ENCODE measurements around the gene SCGB1C2. TPM values are rescaled to one million over a fixed set of nuclear protein-coding genes. Genes with fewer than 3 reads are reported as not detected.

SCGB1C2 gene
- total and polyA plus RNA-seq, 2 donors: not detected

DNA sequence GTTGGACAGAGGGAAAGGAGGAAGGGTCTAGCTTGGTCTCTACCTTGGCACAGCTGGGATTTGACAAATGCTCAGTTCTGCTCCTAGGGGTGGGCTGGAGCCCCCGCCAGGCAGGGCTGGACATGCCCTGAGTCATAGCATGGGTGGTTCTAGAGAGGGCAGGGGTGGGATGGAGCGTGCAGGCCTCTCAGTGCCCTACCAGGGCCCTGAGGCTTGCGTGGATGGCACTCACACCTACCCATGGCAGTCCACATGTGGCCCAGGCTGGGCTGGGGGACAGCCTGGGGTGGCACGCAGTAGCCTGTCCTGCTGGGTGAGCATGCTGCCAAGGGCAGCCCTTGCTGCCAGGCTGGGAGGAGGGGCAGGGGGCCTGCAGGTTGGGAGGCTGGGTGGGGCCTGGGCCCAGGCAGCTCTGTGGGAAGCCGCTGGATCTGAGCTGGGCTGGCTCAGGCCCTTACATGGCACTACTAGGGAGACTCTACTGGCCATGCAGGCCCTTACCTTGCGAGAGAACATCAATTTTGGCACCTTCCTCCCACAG, 32.8 kb downstream of the SCGB1C2 start:
- no peak overlapping the region for H3K27ac ChIP-seq (ENCODE audit: low read depth)
- no peak for DNase-seq (ENCODE audit: extremely low spot score)
- H3K36me3 ChIP-seq (ENCODE audit: insufficient read depth): no peaks in the 10 kb centered on the region
- over 99% methylated on average over 6 of the region's 6 CpGs for WGBS
- no peak overlapping the region for H3K4me3 ChIP-seq (ENCODE audit: low read depth, low read length)
- H3K4me1 ChIP-seq (ENCODE audit: insufficient read depth): no peaks in the 10 kb centered on the region

DNA sequence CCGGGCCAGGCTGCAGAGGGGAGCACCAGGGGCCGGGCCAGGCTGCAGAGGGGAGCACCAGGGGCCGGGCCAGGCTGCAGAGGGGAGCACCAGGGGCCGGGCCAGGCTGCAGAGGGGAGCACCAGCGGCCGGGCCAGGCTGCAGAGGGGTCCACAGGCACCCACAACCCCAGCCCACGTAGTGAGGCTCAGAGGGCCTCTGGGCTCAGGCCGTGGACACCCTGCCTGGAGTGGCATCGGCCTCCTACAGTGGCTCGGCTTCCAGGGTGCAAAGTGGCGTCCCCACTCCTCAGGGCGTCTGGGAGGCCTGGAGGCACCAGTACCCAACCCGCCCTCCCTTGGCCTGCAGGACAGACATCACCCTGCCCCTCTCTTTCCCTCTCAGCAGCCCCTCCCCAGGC, 34.5 kb downstream of the SCGB1C2 start:
- no peak for DNase-seq (ENCODE audit: extremely low spot score)
- Histone ChIP-seq H3K36me3 (ENCODE audit: insufficient read depth) (no peaks in the 10 kb centered on the region), H3K4me3 (ENCODE audit: low read depth, low read length) (no peak overlapping the region), H3K4me1 (ENCODE audit: insufficient read depth) (no peaks in the 10 kb centered on the region), H3K27ac (ENCODE audit: low read depth) (no peak overlapping the region)
- WGBS: 94% methylated on average over 12 of the region's 13 CpGs

DNA sequence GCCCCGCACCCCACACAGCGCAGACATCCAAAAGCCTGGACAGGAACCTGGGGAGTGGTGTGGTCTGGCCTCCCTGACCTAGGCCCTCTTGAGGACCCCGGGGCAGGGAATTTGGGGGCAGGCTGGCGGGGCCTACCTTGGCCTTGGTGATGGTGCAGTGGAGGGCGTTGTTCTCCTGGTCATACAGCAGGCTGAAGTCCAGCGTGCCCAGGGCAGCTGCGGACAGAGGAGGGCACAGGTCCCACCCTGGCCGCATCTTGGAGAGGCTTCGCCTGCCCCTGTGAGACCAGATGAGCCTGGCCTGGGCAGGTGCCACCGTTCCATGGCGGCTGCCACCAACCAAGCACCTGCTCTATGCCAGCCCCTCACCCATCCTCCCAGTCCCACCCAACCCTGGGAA, 35.0 kb downstream of the SCGB1C2 start:
- 91% methylated on average over 11 of the region's 11 CpGs for WGBS
- DNase-seq (ENCODE audit: extremely low spot score): no peak

DNA sequence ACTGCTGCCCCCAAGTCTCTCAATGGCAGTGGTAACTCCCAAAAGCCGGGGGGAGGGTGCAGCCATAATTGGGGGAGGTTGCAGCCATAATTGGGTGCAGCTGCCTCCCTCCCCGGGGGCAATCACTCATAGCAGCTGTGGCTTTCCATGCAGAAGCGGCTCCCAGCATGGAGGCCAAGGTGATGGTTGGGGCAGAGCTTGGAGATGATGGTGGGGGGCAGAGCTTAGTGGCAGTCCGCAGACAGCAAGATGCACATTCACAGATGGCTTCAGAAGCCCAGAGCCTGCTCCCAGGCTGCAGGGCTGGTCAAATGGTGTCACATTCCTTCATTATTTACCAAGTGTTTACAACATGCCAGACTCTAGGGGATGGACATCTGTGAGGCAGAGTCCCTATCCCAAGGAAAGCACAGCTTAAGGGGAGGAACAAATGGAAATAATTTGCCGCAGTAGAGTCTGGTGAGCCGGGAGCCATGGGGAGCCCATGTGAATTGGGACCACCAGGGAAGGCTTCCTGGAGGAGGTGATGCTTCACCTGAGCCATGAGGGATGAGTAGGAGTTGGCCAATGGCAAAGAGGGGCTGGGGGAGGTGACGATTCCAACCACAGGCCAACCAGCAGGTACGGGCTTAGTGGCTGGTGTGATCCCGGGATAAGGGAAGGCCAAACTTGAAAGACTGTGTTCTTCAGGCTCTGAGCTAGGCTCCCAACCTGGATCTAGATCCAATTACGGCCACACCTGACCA, 36.0 kb downstream of the SCGB1C2 start:
- 81% methylated on average over 10 of the region's 10 CpGs for WGBS
- H3K36me3 ChIP-seq (ENCODE audit: insufficient read depth): no peaks in the 10 kb centered on the region
- no peaks in the 10 kb centered on the region for H3K4me1 ChIP-seq (ENCODE audit: insufficient read depth)
- no peak overlapping the region for H3K27ac ChIP-seq (ENCODE audit: low read depth)
- DNase-seq (ENCODE audit: extremely low spot score): no peak
- no peak overlapping the region for H3K4me3 ChIP-seq (ENCODE audit: low read depth, low read length)

More for the DNA sequence above, 35.0 kb downstream of the SCGB1C2 start:
- no peak overlapping the region for H3K27ac ChIP-seq (ENCODE audit: low read depth)
- no peak overlapping the region for H3K4me3 ChIP-seq (ENCODE audit: low read depth, low read length)
- H3K4me1 ChIP-seq (ENCODE audit: insufficient read depth): no peaks in the 10 kb centered on the region
- no peaks in the 10 kb centered on the region for H3K36me3 ChIP-seq (ENCODE audit: insufficient read depth)

DNA sequence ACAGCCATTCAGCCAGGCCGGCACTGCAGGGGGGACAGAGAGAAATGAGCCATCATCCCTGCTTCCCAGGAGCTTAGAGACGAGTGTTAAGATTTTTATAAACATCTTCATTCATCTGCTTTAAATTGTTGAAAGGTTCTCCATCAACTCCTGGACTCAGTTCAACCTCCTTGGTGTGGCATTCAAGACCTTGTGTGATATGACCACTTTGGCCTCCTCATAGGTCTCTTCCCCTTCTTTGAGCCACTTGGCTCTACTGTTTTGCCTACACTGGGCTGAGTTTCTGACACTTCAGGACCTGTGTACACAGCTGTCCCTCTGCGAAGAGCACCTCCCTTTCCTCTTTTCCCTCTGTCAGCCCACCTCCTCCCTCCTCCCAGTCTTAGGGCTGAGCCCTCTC, 39.8 kb downstream of the SCGB1C2 start:
- DNase-seq (ENCODE audit: extremely low spot score): no peak
- 76% methylated on average over 3 of the region's 3 CpGs for WGBS
- H3K27ac ChIP-seq (ENCODE audit: low read depth): no peak overlapping the region
- H3K4me1 ChIP-seq (ENCODE audit: insufficient read depth): no peaks in the 10 kb centered on the region
- no peaks in the 10 kb centered on the region for H3K36me3 ChIP-seq (ENCODE audit: insufficient read depth)
- H3K4me3 ChIP-seq (ENCODE audit: low read depth, low read length): no peak overlapping the region

DNA sequence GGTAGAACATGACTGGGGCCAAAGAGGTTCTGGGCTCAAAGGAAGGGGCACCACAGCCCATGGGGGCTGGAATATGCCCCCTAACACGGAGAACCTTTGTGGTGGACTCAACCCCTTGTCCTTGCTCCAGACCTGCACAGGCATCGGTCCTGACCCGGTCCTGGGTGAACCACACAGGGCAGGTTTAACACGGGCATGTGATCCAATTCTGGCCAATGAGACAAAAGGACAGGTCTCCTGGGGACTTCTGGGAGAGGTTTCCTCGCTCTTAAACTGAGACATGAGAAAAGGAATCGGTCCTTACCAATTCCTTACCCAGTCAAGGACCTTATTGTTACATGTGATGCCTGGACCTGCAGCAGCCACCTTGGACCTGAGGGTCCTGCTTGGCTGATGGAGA, 40.4 kb downstream of the SCGB1C2 start:
- WGBS: 92% methylated on average over 6 of the region's 6 CpGs
- Histone ChIP-seq H3K4me3 (ENCODE audit: low read depth, low read length) (no peak overlapping the region), H3K4me1 (ENCODE audit: insufficient read depth) (no peaks in the 10 kb centered on the region), H3K36me3 (ENCODE audit: insufficient read depth) (no peaks in the 10 kb centered on the region), H3K27ac (ENCODE audit: low read depth) (no peak overlapping the region)
- no peak for DNase-seq (ENCODE audit: extremely low spot score)

DNA sequence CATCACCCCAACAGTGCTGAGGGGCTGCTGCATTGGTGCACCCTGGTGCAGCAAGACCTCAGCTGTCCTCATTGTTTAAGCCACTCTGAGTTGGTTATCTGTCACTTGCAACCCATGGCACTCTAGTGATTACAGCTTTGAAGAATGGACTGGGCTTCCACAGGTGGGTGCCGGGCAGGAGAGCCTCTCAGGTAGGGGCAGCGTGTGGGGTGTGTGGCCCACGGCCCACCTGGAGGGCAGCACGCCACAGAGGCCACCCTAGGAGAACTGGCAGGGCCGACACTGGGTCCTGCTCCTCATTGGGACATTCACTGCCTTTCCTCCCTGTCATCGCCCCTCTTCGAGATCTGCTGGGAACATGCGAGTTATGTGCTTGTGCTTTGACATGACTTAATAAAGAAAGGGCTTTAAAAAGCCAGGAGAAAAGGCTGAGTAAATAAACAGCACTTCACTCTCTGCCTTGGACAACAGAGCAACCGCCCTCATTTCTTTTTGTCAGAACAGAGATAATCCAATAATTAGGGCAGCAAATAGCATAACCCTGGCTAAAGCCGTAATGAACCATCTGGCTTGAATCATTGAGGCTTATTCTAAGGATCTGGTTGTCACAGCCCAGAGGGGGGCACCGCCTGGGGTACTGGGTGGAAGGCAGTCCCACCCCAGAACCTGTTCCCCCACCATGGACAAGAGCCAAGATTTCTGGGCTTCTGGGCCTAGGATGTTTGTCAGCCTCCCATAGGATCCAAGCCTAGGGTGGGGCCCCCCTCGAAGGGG, 41.1 kb downstream of the SCGB1C2 start:
- no peak for DNase-seq (ENCODE audit: extremely low spot score)
- no peaks in the 10 kb centered on the region for H3K36me3 ChIP-seq (ENCODE audit: insufficient read depth)
- WGBS: 65% methylated on average over 12 of the region's 12 CpGs
- no peak overlapping the region for H3K27ac ChIP-seq (ENCODE audit: low read depth)
- H3K4me3 ChIP-seq (ENCODE audit: low read depth, low read length): no peak overlapping the region
- H3K4me1 ChIP-seq (ENCODE audit: insufficient read depth): no peaks in the 10 kb centered on the region

DNA sequence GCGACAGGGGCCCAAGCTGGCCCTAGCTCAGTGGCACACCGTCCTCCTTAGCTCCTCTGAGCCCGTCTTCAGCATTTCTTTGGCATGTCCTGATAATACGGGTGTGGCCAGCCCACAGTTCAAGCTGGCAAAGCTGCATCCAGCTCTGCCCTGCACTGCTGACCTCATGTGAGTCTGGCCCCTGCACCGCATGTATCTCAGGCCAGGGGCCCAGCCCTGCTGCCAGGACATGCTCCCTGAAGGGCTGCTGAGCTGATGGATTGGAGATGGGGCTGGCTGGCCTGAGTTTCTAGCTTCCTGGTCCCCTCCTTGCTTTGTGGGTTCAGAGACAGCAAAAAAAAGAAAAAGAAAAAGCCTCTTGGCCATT, 41.7 kb downstream of the SCGB1C2 start:
- H3K4me1 ChIP-seq (ENCODE audit: insufficient read depth): no peaks in the 10 kb centered on the region
- no peak overlapping the region for H3K4me3 ChIP-seq (ENCODE audit: low read depth, low read length)
- no peaks in the 10 kb centered on the region for H3K36me3 ChIP-seq (ENCODE audit: insufficient read depth)
- WGBS: 47% methylated on average over 5 of the region's 5 CpGs
- DNase-seq (ENCODE audit: extremely low spot score): no peak
- no peak overlapping the region for H3K27ac ChIP-seq (ENCODE audit: low read depth)

DNA sequence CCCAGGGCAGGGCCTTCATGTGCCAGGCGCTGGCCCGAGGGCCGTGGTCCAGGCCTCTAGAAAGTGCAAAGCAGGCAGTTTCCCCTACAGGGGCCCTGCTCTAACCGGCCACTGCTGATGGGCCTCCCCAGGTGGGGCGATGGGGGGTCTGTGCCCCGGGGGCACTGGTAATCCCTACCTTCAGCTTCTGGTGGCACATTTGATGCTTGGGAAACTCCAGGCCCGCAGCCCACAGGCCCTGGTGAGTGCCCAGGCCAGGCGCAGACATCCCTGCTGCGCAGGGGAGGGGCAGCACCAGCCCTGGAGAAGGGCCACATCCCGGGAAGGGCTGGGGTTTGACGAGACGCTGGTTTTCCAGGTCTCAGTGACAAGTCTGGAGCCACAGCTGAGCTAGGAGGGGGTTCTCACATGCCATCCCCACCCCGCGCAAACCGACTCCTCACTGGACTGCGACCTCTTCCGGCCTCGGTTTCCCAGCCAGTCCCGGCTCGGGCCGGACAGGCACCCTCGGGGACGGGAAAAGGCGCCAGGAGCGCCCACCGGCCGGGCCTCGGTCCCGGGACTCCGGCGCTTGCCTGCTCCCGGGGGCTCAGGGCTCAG, 42.5 kb downstream of the SCGB1C2 start:
- no peaks in the 10 kb centered on the region for H3K4me1 ChIP-seq (ENCODE audit: insufficient read depth)
- H3K36me3 ChIP-seq (ENCODE audit: insufficient read depth): no peaks in the 10 kb centered on the region
- 29% methylated on average over 32 of the region's 32 CpGs for WGBS

DNA sequence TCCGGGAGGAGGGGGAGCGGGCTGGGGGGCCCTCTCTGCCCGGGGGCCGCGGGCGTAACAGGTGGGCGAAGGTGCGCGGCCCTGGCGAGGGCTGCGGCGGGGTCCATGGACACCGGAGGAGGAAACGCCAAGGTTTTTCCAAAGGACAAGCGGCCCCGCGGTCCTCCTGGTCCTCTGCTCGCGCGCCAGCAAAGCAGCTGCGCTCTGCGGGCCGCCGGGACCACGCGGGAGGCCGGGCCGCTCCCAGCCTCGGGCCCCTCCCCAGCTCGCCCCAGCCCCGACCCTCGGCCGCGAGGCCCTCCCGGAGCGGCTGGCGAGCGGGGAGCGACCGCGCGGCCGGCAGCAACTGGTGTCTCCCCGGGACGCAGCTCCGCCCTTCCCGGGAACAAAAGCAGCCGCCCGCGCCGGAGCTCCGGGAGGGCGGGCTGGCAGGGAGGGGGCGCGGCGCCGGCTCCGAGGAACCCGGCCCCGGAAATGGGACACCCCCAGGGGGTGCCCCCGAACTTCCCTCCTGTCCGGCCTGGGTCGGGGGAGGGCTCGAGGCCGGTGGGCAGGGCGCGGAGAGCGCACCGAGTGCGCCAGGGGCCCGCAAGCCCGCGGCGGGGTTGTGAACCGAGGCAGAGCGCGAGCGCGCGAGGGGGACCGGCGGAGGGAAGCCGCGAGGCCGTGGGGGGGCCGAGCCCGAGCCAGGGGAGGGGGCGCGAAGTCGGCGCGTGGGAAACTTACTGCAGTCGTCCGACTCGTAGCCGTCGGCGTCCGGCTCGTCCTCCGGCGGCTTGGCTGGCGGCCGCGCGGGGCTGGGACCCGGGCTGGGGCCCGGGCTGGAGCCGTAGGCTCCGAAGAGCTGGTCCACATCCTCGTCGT, 43.2 kb downstream of the SCGB1C2 start:
- no peaks in the 10 kb centered on the region for H3K36me3 ChIP-seq (ENCODE audit: insufficient read depth)
- no peak for DNase-seq (ENCODE audit: extremely low spot score)
- 2% methylated on average over 112 of the region's 112 CpGs for WGBS
- H3K27ac ChIP-seq (ENCODE audit: low read depth): no peak overlapping the region
- no peaks in the 10 kb centered on the region for H3K4me1 ChIP-seq (ENCODE audit: insufficient read depth)
- peak overlapping the region; percentile 42 for H3K4me3 ChIP-seq (ENCODE audit: low read depth, low read length)

More for the DNA sequence above, 42.5 kb downstream of the SCGB1C2 start:
- DNase-seq (ENCODE audit: extremely low spot score): no peak
- peak overlapping the region; percentile 42 for H3K4me3 ChIP-seq (ENCODE audit: low read depth, low read length)
- no peak overlapping the region for H3K27ac ChIP-seq (ENCODE audit: low read depth)

DNA sequence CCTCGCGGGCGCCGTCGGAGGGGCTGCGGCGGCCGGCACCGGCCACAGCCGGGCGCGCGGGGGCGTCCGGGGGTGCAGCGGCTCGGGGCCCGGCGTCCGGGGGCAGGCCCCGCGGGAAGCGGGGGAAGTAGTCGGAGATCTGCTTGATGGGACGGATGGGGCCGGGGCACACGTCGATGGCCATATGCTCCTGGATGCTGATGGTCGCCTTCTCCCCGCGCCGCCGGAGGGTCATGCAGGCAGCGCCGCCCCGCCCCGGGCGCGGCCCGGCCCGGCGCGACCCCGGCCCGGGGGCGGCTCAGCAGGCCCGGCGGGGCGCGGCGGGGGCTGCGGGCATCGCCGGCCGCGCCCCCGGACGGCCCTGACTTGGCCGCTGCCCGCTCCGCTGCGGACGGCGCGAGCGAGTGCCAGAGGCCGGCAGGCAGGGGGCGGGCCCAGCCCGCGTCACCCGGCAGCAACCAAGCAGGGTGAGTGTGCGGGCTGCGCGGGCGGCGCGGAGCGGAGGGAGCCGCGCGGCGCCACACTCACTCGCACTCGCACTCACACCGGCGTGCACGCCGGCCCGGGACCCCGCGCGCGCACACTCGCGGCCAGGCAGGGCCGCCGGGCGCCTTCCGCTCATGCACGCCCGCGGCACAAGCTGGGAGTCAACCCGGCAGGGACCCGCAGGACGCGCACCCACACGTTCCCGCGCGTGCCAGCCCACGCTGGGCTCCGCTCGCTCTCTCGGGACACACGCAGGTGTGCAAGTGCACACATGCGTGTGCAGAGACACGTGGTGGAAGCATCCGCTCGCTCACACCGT, 44.1 kb downstream of the SCGB1C2 start, which contains the start of gene DOC2B:
TSS of gene DOC2B (minus strand) at position 406 of the 805 bp plus-strand sequence. CDS start at position 235, 171 bp downstream.
- DNase-seq (ENCODE audit: extremely low spot score): no peak
- 3% methylated on average over 120 of the region's 120 CpGs for WGBS
- H3K4me3 ChIP-seq (ENCODE audit: low read depth, low read length): peak within 1 kb of the TSS; percentile 42
- H3K36me3 ChIP-seq (ENCODE audit: insufficient read depth): no peaks in the 10 kb centered on the region
- H3K27ac ChIP-seq (ENCODE audit: low read depth): no peak within 1 kb of the TSS
- H3K4me1 ChIP-seq (ENCODE audit: insufficient read depth): no peaks in the 10 kb centered on the region

DNA sequence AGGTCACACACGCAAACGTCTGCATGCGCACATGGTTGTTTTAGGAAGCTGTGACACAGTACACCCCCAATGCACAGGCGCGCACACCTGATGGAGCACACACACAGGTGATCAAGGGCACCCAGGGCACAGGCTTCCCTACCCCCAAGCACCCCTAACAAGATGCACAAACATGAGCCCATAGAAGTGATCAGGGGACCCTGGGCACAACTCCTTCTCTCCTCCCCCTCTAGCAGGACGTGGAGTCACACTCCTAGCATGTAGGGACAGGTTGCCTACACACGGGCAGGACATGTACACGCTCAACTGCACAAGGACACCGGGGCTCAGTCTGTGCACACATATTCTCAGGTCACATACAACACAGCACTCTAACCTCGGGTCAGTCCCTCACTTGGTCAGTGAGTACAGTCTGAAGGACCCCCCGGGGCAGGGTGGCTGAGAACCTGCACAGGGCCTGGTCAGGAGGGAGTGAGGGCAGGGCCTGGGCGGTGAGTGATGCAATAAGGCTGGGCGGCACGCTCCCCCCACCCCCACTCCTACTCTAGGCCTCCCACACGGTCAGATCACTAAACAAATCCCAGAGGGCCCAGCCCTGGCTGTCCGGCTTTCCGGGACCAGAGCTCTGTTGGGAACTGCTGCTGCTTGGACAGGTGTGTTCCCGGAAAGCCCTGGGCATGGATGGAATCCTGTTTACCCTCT, 44.8 kb downstream of the SCGB1C2 start:
- Histone ChIP-seq H3K4me1 (ENCODE audit: insufficient read depth) (no peaks in the 10 kb centered on the region), H3K27ac (ENCODE audit: low read depth) (no peak overlapping the region), H3K4me3 (ENCODE audit: low read depth, low read length) (no peak overlapping the region), H3K36me3 (ENCODE audit: insufficient read depth) (no peaks in the 10 kb centered on the region)
- 55% methylated on average over 18 of the region's 18 CpGs for WGBS
- no peak for DNase-seq (ENCODE audit: extremely low spot score)

Measured in urinary bladder (tissue), 4 donors.